HUDEP-2 (cell line): Measurements from ENCODE around the gene MYO7A.

Source experiments
- DNase-seq, 76 experiments: peaks; one replicate each; lab custom pipeline; 2025; ENCODE audit not compliant: unreplicated experiment in 76 of 76; lab: John Stamatoyannopoulos, UW

MYO7A gene

DNA sequence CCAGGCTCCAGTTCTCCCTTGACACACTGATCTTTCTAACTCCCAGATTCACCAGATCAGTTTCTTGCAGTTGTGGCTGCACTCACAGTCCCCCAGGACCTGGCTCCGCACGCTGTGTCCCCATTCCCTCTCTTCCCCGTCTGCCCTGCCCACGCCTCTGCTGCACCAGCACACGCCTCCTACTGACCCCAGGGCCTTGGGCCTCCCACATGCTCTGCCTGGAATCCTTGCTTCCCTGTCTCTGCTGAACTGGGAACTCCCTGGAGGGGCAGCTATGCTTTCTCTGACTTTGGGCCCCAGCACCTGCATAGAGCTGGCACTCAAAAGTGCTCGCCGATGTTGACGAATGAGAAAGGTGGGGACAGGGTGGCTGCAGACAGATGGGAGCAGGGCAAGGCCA, 68.9 kb downstream of the MYO7A start:
- DNase-seq, result no peak

DNA sequence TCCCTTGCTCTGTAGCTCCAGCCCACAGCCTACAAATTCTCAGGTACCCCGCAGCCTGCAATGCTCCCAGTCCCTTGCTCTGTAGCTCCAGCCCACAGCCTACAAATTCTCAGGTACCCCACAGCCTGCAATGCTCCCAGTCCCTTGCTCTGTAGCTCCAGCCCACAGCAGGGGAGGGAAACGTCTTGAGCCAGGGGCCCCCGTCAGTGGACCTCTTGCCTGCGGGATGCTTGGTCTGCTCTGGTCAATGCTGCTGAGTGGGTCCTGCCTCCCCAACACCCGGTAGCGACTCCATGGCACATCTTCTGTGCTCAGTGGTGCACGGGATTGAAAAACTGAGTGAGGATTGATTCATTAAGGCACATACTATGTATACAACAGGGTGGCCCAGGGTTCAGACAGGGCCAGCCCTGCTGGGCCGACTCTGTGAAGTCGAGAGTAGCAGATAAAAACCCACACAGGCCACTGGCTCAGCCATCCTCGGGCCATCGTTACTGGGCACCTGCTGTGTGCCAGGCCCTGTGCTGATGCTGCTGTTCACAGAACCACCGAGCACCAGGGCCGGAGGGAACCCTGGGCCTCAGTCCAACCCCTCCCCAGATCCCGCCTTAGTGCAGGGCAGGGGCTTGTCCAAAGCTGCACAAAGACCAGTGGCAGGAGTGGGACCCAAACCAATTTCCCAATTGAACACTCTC, 69.7 kb downstream of the MYO7A start:
- DNase-seq, result no peak

DNA sequence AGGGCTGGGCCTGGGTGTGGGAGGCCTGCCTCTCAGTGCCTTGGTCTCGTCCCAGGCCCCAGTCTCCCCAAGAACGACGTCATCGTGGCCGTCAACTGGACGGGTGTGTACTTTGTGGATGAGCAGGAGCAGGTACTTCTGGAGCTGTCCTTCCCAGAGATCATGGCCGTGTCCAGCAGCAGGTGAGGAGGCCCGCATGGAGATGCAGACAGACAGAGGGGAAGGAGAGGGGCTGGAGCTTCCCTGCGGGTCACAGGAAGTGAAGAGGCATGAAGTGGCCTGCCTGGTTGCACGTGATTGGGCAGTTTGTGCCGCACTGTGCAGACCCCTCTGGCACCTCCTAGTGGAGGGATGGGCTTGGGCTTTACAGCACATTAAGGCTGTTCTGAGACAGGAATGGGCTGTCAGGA, 70.4 kb downstream of the MYO7A start:
- DNase-seq, result peak in 42 of 76 experiments; percentile 1 to 47 (median 14)

DNA sequence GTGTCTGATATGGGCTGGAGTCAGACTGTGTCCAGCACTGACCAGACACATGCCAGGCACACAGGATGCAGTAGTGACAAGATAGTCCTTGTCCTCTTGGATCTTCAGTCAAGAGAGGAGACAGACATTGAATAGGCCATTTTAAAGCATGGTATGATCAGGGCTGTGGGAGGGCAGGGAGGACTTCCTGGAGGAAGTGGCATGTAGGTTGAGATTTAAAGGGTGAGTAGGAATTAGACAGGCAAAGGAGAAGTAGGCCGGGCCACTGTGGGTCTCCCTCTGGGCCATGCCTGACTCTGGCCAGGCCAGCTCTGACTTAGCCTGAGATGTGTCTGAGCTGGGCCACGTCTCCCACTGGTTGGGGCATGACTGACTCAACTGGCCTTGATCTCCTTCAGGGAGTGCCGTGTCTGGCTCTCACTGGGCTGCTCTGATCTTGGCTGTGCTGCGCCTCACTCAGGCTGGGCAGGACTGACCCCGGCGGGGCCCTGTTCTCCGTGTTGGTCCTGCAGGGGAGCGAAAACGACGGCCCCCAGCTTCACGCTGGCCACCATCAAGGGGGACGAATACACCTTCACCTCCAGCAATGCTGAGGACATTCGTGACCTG, 71.2 kb downstream of the MYO7A start:
- no peak for DNase-seq

DNA sequence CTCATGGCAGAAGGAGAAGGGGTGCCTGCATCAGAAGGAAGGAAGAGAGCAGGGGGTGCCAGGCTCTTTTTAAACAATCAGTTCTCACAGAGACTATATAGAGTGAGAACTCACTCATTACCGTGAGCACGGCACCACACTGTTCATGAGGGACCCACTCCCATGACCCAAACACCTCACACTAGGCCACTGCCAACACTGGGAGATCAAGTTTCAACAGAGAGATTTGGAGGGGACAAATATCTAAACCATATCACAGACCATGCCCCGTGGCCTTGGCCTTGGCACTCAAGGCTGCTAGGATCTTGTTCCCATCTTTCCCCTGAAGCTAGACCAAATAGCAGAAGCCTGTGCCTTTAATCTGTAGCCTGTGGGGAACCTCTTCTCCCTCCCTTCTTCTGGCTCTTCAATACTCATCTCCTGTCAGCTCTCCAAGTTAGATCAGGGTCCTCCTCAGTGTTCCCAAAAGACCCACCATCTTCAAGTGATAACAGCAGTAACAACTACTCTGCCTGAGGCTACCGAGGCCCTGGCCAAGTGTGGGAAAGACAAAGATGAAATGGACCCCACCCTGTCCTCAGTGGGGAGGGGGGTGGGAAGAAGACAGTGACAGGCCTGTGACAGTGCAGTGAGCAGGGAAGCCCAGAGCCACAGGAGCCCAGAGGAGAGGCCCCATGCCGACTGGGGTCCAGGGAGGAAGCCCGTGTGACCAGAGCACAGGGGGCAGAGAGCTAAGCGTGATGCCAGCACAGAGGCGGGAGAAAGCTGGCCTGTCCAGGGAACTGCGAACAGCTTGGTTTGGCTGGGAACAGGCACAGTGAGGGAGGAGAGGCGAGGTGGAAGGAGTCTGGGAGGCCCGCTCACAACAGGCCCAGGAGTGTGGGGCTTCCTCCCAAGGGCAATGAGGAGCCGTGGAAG, 72.6 kb downstream of the MYO7A start:
- no peak for DNase-seq

DNA sequence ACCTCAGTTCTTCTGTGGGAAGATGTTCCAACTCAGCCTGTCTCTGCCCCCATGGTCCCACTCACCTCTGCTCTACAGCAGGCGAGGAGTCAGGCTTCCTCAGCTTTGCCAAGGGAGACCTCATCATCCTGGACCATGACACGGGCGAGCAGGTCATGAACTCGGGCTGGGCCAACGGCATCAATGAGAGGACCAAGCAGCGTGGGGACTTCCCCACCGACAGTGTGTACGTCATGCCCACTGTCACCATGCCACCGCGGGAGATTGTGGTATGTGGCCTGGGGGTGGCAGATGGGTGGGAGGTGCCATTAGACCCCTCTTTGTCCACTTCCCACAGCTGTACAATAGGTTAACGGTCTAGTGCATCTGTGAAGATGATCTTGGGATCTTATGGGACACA, 73.3 kb downstream of the MYO7A start:
- no peak for DNase-seq

DNA sequence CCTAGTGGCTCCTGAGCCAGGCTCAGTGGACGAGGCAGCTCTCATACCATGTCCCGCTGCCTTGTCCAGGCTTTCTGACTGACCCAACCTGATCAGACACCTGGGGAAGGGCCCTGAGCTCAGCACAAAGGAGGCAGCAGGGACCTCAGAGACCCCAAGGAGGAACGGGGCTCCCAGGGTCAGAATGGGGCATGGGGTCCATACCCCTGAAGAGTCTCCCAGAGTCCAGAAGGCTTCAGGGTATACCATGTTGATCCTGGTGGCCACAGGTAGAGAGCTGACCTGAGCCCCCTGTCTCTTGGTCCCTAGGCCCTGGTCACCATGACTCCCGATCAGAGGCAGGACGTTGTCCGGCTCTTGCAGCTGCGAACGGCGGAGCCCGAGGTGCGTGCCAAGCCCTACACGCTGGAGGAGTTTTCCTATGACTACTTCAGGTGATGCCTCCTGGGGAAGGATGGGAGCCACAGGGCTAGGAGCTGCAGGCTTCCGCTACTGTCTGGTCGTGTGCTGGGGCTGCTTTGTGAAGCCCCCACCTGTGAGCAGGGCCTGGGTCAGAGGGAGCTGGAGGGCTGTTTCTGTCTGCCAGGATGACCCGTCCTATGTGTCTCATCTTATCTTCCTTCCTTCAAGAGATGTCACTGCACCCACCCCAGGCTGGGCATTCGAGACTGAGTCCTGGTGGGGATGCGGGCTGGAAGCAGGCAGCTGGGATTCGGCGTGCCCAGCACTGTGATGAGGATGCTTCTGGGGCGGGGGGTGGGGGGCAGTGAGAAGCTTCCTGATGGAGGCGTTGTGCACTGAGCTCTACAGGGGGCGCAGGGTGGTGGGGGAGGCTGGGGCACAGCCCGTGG, 74.2 kb downstream of the MYO7A start:
- DNase-seq, result no peak

DNA sequence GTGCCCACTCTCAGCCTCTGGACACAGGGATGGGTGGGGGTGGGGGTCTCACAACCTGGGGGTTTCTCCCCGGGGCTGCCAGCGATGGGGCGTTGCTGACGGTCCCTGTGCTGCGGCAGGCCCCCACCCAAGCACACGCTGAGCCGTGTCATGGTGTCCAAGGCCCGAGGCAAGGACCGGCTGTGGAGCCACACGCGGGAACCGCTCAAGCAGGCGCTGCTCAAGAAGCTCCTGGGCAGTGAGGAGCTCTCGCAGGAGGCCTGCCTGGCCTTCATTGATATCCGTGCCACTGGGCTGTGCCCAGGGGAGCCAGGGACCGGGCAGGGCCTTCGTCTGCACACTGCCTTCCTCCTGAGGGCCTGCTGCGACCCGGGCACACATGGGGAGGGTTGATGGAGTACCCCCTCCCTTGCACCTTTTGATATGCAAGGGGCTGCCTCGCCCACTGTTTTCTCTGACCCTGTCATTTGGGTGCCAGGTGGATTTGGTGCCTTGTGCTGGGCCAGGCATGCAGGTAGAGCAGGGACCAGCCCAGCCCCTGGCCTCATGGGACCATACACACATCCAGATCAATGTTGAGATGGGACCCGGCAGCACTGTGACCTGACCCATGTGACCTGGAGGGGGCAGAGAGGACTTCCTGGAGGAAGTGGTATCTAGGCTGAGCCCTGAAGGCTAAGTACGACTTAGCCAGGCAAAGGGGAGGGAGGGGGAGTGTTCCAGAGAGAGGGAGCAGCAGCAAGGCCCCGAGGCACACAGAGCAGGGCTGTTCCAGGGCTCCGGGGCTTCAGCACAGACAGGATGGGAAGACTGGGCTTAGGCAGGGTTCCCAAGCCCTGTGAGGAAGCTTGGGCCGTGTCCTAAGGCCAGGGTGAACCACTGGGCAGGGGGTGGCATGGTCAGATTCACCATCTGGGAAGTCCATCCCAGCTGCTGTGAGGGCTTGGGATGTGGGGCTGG, 75.2 kb downstream of the MYO7A start:
- no peak for DNase-seq

DNA sequence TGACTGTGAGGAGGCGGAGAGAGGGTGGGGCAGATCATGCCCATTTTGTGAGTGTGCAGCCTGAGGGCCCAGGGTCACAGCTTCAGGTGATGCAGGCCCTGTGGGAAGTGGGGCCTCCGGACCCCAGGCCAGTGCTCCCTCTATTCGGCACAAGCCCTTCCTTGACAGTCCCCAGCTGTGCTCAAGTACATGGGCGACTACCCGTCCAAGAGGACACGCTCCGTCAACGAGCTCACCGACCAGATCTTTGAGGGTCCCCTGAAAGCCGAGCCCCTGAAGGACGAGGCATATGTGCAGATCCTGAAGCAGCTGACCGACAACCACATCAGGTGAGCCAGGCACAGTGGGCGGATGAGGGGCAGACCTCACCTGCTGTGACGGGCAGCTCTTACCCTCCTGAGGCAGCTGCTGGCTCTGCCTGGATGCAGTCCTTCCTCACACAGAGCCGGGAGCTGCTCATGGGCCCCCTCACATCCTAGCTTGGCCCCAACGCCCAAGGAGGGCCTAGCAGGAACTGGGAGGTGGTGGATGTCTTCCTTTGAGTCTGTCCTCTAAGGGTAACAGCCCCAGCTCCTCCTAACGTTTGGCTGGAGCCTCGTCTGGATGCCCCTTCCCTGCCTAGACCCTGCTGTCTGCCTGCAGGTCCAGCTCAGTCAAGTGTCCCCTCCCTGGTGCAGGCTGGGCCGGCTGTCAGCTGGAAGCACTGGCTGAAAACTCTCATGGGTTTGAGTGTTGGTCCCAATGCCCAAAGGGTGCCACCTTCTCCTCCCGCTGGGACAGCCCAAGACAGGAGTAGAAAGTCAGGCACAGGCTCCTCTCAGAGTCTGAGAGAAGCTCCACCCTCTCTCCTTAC, 76.1 kb downstream of the MYO7A start:
- no peak for DNase-seq

DNA sequence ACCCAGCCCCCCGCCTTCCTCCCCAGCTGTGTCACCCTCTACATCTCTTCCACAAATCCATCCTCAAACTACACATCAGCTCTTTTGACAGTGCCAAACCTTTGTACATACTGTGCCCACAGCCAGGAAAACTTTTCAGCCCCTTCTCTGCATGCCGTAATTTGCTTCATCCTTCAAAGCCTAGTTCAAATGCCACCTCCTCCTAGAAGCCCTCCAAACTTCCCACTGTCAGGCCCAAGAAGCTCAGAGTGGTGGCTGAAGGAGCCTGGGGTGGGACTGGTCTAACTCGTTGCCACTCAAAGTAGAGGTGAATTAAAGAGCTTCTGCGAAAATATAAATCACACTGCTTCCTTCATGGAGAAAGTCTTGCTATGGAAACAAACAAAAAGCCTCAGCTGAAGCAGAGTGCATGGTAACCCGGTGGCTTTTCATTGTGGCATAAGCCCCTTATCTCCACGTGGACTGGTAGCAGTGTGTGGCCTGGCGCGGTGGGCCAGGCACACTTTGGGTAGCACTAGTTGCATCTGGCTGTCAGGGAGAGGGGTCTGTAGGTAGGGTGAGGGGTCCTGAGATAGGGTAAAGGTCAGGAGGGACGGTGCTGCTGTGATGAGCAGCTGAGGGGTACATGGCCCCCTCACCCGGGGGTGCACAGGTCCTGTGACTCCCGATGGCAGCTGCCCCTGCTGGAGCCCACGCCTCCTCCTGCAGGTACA, 76.9 kb downstream of the MYO7A start:
- DNase-seq, result no peak

DNA sequence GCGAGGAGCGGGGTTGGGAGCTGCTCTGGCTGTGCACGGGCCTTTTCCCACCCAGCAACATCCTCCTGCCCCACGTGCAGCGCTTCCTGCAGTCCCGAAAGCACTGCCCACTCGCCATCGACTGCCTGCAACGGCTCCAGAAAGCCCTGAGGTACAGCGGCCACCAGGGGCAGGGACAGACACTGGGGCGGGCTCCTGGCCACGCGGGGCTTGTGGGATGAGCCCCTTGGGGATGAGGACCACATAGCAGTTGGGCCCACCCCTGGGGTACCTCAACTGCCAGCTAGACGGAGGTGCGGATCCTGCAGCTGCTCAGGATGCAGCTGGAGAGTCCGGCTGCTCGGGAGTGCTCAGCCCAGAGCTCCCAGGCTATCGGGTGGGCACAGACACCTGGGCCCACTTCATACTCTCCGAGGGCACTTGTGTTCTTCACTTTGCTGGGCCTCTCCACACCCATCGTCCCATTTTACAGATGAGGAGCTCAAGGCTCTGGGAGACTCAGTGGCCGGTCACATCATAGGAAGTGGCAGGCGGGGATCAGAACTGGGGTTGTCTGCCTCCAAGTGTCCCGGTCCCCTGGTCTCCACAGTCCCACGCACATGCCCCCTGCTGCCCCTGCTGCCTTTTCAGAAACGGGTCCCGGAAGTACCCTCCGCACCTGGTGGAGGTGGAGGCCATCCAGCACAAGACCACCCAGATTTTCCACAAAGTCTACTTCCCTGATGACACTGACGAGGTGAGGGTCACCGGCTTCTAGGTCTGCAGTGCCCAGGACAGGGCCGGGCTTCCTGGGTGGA, 77.6 kb downstream of the MYO7A start:
- DNase-seq, result no peak

DNA sequence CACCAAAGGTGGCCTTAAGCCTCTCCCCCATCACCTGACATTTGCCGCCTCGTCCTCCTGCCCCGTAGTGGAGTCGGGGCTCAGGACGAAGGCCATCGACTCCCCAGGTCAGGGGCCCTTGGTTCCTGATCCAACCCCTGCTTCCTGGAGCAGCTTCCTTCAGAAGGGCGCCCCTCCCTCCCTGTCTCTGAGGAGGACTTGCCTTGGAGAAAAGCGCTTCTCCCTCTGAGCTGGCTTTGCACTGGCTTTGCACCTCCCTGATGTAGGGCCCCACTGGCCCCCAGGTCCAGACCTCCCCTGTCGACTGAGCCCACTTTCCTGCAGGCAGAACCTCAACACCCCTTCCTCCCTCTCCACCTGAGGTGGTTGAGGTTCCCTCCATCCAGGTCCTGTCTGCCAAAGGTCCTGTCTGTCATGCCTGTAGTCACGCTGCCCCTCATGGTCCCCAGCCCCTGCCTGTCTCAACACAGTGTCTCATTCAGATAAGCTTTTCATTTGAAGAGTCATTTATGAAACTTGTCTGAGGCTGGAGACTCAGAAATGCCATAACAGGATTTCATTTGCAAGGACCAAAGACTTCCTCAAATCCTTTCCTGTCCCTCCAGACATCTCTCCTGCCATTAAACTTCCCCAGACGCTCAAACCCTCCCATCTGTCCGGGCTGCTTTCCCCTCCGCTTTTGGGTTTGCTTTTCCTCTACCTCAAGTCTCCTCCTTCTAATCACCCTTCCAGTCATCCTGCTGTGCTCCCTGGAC, 78.4 kb downstream of the MYO7A start:
- DNase-seq, result no peak

DNA sequence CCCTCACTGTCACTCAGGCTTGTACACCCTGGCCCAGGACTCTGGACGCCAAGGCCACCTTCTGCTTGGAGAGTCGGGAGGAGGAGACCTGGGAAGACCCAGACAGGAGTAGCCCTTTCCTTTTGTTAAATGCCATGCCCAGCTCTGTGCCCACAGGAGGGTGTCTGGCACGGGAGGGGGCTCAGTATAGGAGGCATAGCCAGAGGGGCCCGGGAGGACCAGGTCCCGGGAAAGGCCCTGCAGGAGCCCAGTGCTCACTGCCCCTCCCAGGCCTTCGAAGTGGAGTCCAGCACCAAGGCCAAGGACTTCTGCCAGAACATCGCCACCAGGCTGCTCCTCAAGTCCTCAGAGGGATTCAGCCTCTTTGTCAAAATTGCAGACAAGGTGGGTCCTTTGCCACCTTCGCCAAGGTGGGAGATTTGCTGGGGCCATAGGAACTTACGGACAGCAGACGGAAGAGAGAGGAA, 79.0 kb downstream of the MYO7A start:
- DNase-seq, result no peak

DNA sequence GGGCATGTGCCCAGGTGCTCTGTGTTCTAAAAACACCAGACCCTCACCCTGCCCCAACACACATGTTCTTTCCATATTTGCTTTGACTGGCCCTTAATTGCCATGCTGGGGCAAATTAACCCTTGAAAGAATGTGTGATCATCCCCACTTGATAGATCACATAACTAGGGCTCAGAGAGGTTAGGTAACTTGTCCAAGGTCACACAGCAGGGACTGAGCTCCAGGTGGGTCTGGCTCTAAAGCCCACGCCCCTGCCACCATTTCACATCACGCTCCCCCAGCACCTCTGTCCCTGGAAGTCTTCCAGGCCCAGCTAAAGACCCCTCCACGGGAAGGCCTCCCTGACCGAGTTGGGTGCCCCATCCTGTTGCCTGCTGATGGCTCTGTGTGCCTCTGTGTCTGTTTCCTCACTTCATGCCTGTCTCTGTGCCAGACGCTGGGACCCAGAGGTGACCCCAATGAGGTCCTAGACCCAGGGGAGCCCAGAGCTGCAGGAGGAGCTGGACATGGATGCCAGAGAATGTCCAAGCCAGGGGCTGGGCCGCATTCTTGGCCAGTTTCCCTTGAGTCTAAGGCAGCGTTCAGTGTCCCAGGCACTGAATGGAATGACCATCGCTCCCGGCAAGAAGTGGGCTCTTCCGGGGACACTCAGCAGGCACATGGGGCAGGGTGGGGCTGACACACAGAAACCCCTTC, 79.7 kb downstream of the MYO7A start:
- DNase-seq, result no peak

DNA sequence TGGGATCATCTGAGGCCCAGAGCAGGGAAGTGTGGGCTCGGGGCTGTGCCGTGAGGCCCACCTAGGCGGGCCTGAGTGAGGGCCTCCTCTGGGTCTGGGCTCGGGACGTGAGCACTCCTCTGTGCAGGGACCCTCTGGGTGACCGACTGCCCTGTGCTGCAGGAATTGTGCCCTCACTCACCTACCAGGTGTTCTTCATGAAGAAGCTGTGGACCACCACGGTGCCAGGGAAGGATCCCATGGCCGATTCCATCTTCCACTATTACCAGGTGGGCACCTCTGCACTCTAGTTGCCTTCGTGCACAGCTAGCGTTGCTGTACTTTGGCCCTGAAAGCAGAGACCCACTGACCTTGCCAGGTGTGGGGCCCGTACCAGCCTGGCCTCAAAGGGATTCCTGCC, 80.5 kb downstream of the MYO7A start:
- DNase-seq, result no peak

DNA sequence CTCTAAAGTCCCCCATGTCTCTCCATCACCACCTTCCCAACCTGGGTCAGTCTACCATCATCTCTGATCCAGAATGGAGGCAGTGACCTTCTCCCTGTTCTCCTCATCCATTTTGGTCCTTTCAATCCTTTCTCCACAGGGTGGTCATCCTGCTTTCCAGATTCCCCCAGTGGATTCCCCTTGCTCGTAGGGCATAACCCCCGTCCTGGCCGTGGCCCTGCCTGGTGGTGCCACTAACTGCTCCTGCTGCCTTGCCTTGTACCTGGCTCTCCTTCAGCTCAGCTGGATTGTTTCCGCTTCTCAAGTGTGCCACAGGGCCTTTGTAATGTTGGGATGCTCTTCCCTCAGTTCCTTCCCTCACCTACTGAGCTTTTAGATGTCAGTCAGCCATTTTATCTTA, 81.6 kb downstream of the MYO7A start:
- DNase-seq, result no peak
